A673 (cell line): ENCODE measurements around the gene NAGA. TPM values are rescaled to one million over a fixed set of nuclear protein-coding genes. Genes with fewer than 3 reads are reported as not detected.

Source experiments
- BruUV-seq: library from RNA; stranded (reverse); fragments of 400-500 nt; replicated peaks from 2 replicates; lab custom pipeline; 2021; lab: Mats Ljungman, UMichigan
- CTCF ChIA-PET: fragments of 300-600 bp; sonication (Branson Sonifier 250); formaldehyde crosslinking; loops from one replicate; lab custom pipeline; 2022; ENCODE audit warnings: antibody characterized with exemption; lab: Charles Lee
- POLR2A ChIA-PET: fragments of 300-600 bp; sonication (Branson Sonifier 250); formaldehyde crosslinking; loops from one replicate; lab custom pipeline; 2022; ENCODE audit warnings: antibody characterized with exemption; ENCODE audit not compliant: low non-redundant PET; lab: Charles Lee
- DNase-seq: peaks from one replicate; pipeline ENCODE4 v3.0.0-alpha.2; 2015; ENCODE audit warnings: low spot score
- H3K27ac ChIP-seq: fragments of 200-600 bp; sonication (generic); 2 replicates; pipeline ENCODE4 v1.5.1; 2016; ENCODE audit warnings: mixed run types, low read depth, mild to moderate bottlenecking, mixed read lengths, antibody characterized with exemption, low read length; ENCODE audit not compliant: poor library complexity, severe bottlenecking
- H3K27me3 ChIP-seq: fragments of 200-600 bp; sonication (generic); replicated peaks from 2 replicates; pipeline ENCODE4 v1.6.1; 2017; ENCODE audit warnings: mixed run types, low read depth, mild to moderate bottlenecking, mixed read lengths, antibody characterized with exemption, low read length; ENCODE audit not compliant: insufficient read depth, poor library complexity
- H3K36me3 ChIP-seq: fragments of 200-600 bp; sonication (generic); 2 replicates; pipeline ENCODE4 v1.6.1; 2016; ENCODE audit warnings: mixed run types, mild to moderate bottlenecking, mixed read lengths, antibody characterized with exemption, low read length; ENCODE audit not compliant: insufficient read depth, poor library complexity, severe bottlenecking
- H3K4me1 ChIP-seq: fragments of 200-600 bp; sonication (generic); 2 replicates; pipeline ENCODE4 v1.6.1; 2017; ENCODE audit warnings: mixed run types, mild to moderate bottlenecking, mixed read lengths, antibody characterized with exemption, low read length; ENCODE audit not compliant: insufficient read depth, poor library complexity, severe bottlenecking
- H3K4me3 ChIP-seq: fragments of 200-600 bp; sonication (generic); 2 replicates; pipeline ENCODE4 v1.5.1; 2016; ENCODE audit warnings: low read depth, mixed run types, mild to moderate bottlenecking, mixed read lengths, low read length; ENCODE audit not compliant: poor library complexity, severe bottlenecking
- H3K9me3 ChIP-seq: fragments of 200-600 bp; sonication (generic); 2 replicates; pipeline ENCODE4 v1.6.1; 2016; ENCODE audit warnings: mixed run types, low read depth, mild to moderate bottlenecking, mixed read lengths, antibody characterized with exemption, low read length; ENCODE audit not compliant: poor library complexity, severe bottlenecking
- CTCF ChIP-seq: fragments of 300-800, 200-600 bp; sonication (generic); conservative IDR thresholded peaks from 2 replicates; pipeline ENCODE4 v1.5.1; 2017; ENCODE audit warnings: low read depth, mild to moderate bottlenecking, antibody characterized with exemption, low read length, moderate library complexity, mixed read lengths
- EZH2 ChIP-seq: fragments of 200-600 bp; sonication (generic); IDR thresholded peaks from 2 replicates; pipeline ENCODE4 v1.6.1; 2017; ENCODE audit warnings: borderline replicate concordance, low read depth, mild to moderate bottlenecking, mixed read lengths, antibody characterized with exemption, low read length; ENCODE audit not compliant: poor library complexity, severe bottlenecking
- intact Hi-C: fragments of 100-400 bp; cut with micrococcal nuclease; formaldehyde crosslinking; loops from one replicate; pipeline ENCODE4 v1.10.0; 2022; ENCODE audit not compliant: unreplicated experiment
- total RNA-seq: library from RNA; stranded (reverse); gene quantifications from 2 replicates; pipeline ENCODE4 v1.2.3, GENCODE V29; 2021

NAGA gene
- total RNA-seq, 1 experiment from 2014 or later = 17.7 TPM

- Histone ChIP-seq H3K36me3 (no peaks in the 10 kb centered on the region), H3K4me3 (no peak overlapping the region), H3K4me1 (peaks cover 14% of the 10 kb centered on the region), H3K27me3 (no peaks in the 10 kb centered on the region), H3K9me3 (no peaks in the 10 kb centered on the region), H3K27ac (no peak overlapping the region)
- BruUV-seq = no TSS peak
- POLR2A ChIA-PET = no interaction called here
- TF ChIP-seq EZH2 = no peak
- TF ChIP-seq CTCF = no peak
- CTCF ChIA-PET = no interaction called here
- intact Hi-C loops = no loop called here
- no peak for DNase-seq
Observed at GRCh38 chr22:42074846-42075676, 4.4 kb upstream of the NAGA start.

GRCh38 chr22:42074132-42074811 is 3.7 kb upstream of the NAGA start, which contains the start of gene PHETA2:
PHETA2 (plus strand) TSS chr22:42074248; CDS start chr22:42077294, 3,046 bp downstream.
- H3K9me3 ChIP-seq = no peaks in the 10 kb centered on the region
- no peak for DNase-seq
- no peak for TF ChIP-seq EZH2
- no TSS peak for BruUV-seq
- intact Hi-C loops = no loop called here
- no peak within 1 kb of the TSS for H3K4me3 ChIP-seq
- POLR2A ChIA-PET = no interaction called here
- CTCF ChIA-PET = no interaction called here
- H3K4me1 ChIP-seq = peaks cover 14% of the 10 kb centered on the region
- no peaks in the 10 kb centered on the region for H3K27me3 ChIP-seq
- H3K36me3 ChIP-seq = no peaks in the 10 kb centered on the region
- H3K27ac ChIP-seq = no peak within 1 kb of the TSS

DNA sequence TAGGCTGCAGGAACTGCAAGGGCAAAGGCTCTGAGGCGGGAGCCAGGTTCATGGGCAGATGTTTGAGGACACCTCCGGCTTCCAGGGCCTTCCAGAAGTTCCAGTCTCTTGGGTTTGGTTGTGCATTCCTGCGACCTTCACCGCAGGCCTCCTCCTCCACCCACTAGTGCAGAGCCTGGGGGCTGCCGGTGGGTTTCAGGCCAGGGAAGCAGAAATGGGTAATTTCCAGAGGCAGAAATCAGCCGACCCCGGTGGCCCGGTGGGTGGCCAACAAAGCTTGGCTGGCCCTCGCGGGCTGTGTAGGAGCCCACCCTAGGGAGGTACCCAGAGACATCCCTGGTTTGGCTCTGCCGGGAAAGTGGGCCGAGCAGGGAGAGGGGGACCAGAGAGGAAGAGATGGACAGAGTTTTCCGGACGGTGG is 3.0 kb upstream of the NAGA start:
- no TSS peak for BruUV-seq
- Histone ChIP-seq H3K4me3 (no peak overlapping the region), H3K4me1 (peaks cover 8% of the 10 kb centered on the region), H3K36me3 (no peaks in the 10 kb centered on the region), H3K27me3 (no peaks in the 10 kb centered on the region), H3K27ac (no peak overlapping the region), H3K9me3 (no peaks in the 10 kb centered on the region)
- CTCF ChIA-PET = no interaction called here
- no peak for DNase-seq
- POLR2A ChIA-PET = no interaction called here
- TF ChIP-seq CTCF = no peak
- TF ChIP-seq EZH2 = no peak
- intact Hi-C loops = no loop called here
